Measurements from ENCODE around the gene CATSPER1. TPM values are rescaled to one million over a fixed set of nuclear protein-coding genes. Genes with fewer than 3 reads are reported as not detected.

CATSPER1 gene
- total and polyA plus RNA-seq, 2 donors (not counting 3 experiments of a cell fraction or from before 2014, with no cell fraction given), result 0.68 to 1.0 TPM

DNA sequence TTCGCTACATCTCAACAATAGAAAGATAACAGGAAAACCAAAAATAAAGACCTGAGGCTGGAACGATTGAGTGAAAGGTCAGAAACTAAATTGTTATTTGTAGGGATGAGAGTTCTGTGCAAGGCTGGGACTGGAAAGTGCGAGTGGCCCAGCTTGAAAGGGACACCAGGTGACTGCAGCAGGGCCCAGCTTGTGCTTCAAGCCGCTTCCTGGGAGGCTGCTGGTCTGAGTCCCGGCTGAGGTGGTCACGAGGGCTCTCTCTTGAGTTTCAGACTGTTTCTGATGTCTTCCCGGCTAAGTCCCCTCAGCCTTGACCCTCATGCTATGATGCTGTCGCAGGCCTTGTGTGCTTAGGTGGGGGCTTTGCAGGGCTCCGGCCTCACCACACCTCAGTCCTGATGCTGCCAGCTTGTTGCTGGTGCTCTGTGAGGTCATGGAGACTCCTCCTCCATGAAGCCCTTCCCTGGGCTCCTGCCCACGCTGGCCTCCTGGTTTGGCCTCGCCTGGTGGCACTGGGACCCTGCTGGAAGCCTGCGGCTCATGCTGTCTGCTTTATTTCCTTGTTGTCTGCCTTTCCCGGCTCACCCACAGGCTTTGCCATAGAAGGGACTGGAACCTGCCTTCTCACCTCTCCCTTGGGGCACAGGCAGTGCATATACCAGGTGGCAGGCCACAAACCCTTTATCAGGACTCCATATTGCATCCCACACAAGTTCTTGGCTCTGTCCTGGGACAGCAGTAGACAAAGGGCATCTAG, 20.0 kb downstream of the CATSPER1 start:
- Histone ChIP-seq H3K36me3 (ENCODE audit: control insufficient read depth in 2 of 2, extremely low read depth in 1 of 2, insufficient read depth in 2 of 2, low read length in 2 of 2) (peaks cover 0 to 7% of the 10 kb centered on the region in 2 experiments), H2AFZ (ENCODE audit: low read depth, low read length) (no peak overlapping the region), H3K27me3 (ENCODE audit: control insufficient read depth in 2 of 2, insufficient read depth in 2 of 2, low read length in 2 of 2) (no peaks in the 10 kb centered on the region), H3K4me3 (replicated peaks in 1 of 3; ENCODE audit: insufficient read depth in 1 of 3, low read depth in 1 of 3, low read length in 3 of 3) (no peak overlapping the region), H4K20me1 (replicated peaks; ENCODE audit: control insufficient read depth, extremely low read depth, insufficient read depth, low read length) (no peaks in the 10 kb centered on the region), H3K4me2 (ENCODE audit: insufficient read depth, low read length) (no peak overlapping the region), H3K27ac (ENCODE audit: insufficient read depth, low read depth, low read length) (no peak overlapping the region), H3K4me1 (ENCODE audit: control insufficient read depth, extremely low read depth, insufficient read depth, low read length) (peaks cover 6% of the 10 kb centered on the region), H3K9me1 (replicated peaks; ENCODE audit: control insufficient read depth, extremely low read depth, insufficient read depth, low read length) (no peaks in the 10 kb centered on the region), H3K9me3 (replicated peaks; ENCODE audit: control insufficient read depth, insufficient read depth, low read length) (no peaks in the 10 kb centered on the region), H3K9ac (replicated peaks; ENCODE audit: extremely low read depth, insufficient read depth, low read length) (no peak overlapping the region), H3K79me2 (ENCODE audit: control insufficient read depth, insufficient read depth, low read length) (peaks cover 20% of the 10 kb centered on the region)
- POLR2A ChIA-PET, result no interaction called here
- DNase-seq (ENCODE audit: low read depth, low spot score) (no peak), FAIRE-seq (no peak)
- no TSS peak for BruUV-seq (replicated peaks)
- dilution Hi-C loops (cut with MboI; ENCODE audit: extremely low pct_ligation_motif_present, low sequenced_read_pairs) (no loop called here), intact Hi-C loops (cut with micrococcal nuclease) (no loop called here)
- CTCF ChIA-PET, result interaction anchor here (1.0 to 3.9 kb wide), 2 partner anchors 16 kb away, joined by 4 to 37 read pairs; no protein-coding TSS in a partner anchor
- TF ChIP-seq POLR2A (IDR thresholded peaks at IDR 0.05; ENCODE audit: low read depth, low read length) (no peak), EZH2 (IDR thresholded peaks at IDR 0.05; ENCODE audit: borderline replicate concordance, low read depth, low read length, severe bottlenecking) (no peak), JUN (IDR thresholded peaks at IDR 0.05; ENCODE audit: borderline replicate concordance, insufficient read depth, insufficient read length, low read depth) (no peak), GATA2 (IDR thresholded peaks at IDR 0.05; ENCODE audit: insufficient read depth, insufficient read length, low read depth, low read length) (no peak), MYC (IDR thresholded peaks at IDR 0.05; ENCODE audit: low read depth, low read length) (no peak), FOS (IDR thresholded peaks at IDR 0.05; ENCODE audit: borderline replicate concordance, insufficient read depth, low read length) (no peak), POLR2AphosphoS5 (IDR thresholded peaks at IDR 0.05; ENCODE audit: insufficient read depth, low read depth, low read length) (no peak)
- TF ChIP-seq, protein P1, sequence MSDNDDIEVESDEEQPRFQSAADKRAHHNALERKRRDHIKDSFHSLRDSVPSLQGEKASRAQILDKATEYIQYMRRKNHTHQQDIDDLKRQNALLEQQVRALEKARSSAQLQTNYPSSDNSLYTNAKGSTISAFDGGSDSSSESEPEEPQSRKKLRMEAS (IDR thresholded peaks at IDR 0.05; ENCODE audit: insufficient read depth, insufficient read length), result no peak
- TF ChIP-seq, protein P2, sequence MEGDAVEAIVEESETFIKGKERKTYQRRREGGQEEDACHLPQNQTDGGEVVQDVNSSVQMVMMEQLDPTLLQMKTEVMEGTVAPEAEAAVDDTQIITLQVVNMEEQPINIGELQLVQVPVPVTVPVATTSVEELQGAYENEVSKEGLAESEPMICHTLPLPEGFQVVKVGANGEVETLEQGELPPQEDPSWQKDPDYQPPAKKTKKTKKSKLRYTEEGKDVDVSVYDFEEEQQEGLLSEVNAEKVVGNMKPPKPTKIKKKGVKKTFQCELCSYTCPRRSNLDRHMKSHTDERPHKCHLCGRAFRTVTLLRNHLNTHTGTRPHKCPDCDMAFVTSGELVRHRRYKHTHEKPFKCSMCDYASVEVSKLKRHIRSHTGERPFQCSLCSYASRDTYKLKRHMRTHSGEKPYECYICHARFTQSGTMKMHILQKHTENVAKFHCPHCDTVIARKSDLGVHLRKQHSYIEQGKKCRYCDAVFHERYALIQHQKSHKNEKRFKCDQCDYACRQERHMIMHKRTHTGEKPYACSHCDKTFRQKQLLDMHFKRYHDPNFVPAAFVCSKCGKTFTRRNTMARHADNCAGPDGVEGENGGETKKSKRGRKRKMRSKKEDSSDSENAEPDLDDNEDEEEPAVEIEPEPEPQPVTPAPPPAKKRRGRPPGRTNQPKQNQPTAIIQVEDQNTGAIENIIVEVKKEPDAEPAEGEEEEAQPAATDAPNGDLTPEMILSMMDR (IDR thresholded peaks at IDR 0.05; ENCODE audit: extremely low read depth in 1 of 2, insufficient read depth in 1 of 2, low read depth in 1 of 2, low read length in 2 of 2), result no peak

Data from endothelial cell of umbilical vein (primary cell).